ENCODE data around the gene PRRC1.

Gene PRRC1

DNA sequence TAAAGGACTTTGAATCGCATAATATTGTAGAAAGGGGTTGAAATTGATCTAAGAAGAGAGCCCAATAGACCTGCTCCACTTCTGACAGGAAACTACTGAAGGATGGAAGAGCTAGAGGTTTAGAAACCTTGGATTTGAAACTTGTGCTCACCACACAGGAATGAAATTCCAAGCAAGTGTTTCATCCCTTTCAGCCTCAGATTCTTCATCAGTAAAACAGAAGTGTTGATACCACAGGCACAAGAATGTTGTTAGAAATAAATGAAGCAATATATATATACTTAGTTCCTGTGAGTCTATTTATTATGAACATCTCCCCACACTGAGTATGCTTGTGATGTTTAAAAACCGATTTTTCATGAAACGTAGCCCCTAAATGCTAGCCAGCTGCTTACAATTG, 43.8 kb downstream of the PRRC1 start:
- peak; percentile 58 for DNase-seq (ENCODE audit: low read depth)
- TF ChIP-seq, protein P1, sequence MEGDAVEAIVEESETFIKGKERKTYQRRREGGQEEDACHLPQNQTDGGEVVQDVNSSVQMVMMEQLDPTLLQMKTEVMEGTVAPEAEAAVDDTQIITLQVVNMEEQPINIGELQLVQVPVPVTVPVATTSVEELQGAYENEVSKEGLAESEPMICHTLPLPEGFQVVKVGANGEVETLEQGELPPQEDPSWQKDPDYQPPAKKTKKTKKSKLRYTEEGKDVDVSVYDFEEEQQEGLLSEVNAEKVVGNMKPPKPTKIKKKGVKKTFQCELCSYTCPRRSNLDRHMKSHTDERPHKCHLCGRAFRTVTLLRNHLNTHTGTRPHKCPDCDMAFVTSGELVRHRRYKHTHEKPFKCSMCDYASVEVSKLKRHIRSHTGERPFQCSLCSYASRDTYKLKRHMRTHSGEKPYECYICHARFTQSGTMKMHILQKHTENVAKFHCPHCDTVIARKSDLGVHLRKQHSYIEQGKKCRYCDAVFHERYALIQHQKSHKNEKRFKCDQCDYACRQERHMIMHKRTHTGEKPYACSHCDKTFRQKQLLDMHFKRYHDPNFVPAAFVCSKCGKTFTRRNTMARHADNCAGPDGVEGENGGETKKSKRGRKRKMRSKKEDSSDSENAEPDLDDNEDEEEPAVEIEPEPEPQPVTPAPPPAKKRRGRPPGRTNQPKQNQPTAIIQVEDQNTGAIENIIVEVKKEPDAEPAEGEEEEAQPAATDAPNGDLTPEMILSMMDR (IDR thresholded peaks at IDR 0.05; ENCODE audit: insufficient read depth, low read depth, low read length, missing control alignments), result no peak
- no peak overlapping the region for H3K4me3 ChIP-seq (ENCODE audit: low read length)

DNA sequence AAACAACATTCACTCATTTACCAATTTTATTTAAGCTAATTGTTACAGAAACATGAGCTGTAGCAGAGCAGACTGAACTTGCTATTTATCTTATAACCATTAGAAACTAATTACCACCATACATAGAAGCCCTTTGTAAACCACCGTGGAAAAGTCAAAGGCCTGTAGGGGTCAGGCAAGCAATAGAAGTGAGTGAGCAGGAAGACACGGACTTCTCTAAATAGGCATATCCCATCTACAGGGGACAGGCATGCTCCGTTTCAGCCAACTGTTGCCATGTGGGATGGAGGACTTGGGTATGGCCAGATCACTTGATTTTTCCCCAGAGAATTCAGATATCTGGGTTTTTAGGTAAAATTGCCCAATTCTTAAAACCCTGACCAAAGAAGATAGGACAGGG, 44.8 kb downstream of the PRRC1 start:
- no peak for DNase-seq (ENCODE audit: low read depth)
- H3K4me3 ChIP-seq (ENCODE audit: low read length), result no peak overlapping the region
- TF ChIP-seq, protein P1 (IDR thresholded peaks at IDR 0.05; ENCODE audit: insufficient read depth, low read depth, low read length, missing control alignments), result peak; percentile 7

DNA sequence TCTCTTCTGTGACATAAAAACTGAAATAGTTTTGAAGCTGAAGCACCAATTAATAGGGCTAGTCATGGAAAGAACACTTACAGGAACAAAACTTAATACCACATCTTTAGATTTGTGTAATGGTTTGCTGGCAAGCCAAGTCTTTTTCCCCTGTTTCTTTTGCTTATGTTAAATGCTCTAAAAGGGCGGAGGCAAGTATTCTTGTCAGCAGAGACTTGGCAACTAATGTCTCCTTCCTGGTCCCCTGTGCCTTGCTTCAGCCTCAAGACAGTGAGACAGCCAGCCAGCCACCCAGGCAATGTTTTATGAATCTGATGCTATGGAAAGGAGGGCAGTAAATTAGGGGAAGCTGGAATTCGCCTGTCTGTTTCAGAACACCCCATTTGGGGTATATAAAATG, 45.7 kb downstream of the PRRC1 start:
- TF ChIP-seq, protein P1 (IDR thresholded peaks at IDR 0.05; ENCODE audit: insufficient read depth, low read depth, low read length, missing control alignments), result no peak
- H3K4me3 ChIP-seq (ENCODE audit: low read length), result no peak overlapping the region
- DNase-seq (ENCODE audit: low read depth), result no peak

DNA sequence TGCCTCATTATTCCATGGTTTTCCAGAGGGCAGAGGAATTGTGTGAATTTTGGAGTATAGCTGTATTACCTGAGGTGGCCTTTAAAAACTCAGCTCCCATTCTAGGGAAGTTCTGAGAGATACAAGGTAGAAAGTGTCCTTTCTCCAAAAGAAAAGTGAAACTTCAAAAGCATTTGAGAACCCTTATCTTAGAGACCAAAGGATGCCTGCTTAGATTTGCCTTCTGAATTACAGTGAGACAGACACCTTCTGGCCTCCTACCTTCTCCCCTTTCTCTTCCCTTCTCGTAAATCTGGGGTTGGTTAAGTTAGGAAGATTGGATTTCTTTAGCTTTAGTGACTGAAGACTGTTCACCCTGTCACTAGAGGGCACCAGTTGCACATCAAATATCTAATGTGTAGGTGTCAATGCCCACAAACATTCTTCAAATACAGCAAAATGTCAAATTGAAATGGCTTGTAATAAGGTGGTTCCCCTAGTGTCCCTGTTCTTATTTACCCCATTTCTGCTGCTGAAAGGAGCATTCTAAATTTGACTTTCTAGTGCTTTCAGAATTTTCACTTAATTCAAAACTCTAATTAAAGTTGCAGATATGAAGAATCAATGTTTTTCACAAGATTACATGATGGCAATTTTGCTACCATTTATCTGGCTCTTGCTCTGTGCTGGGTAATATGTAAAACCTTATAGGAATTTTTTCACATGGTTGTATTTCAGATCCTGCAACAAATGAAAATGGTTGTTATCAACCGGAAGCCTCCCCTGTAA, 46.7 kb downstream of the PRRC1 start:
- TF ChIP-seq, protein P1 (IDR thresholded peaks at IDR 0.05; ENCODE audit: insufficient read depth, low read depth, low read length, missing control alignments), result peak; percentile 73
- H3K4me3 ChIP-seq (ENCODE audit: low read length), result no peak overlapping the region

DNA sequence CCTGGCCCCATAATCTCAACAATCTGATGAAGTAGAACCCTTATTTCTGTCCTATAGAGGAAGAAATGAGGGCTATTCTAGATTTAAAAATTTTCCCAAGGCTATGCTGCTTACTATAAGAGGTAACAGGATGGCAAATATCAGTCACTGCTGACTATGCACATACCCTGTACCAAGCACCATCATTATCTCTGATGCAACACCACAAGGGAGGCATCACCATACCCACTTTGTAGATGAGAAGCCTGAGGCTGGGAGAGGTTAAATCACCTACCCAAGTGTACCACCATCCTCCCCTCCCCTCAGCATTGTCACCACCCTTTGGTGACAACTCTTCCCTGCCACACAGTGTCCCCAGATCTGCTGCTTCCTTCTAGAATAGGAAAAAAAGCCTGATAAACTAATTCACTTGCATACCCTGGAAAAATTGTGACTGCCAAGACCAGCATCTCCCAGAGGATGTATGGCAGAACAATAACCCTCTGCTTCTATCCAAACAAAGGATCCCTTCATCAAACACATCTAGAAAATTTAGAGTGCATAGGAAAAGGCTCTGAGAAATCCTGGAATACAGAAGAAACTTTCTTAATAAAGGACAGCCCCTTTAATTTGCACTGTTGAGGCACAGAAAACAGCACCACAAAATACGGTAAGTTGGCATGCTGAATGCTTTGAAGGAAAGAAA, 48.3 kb downstream of the PRRC1 start:
- TF ChIP-seq, protein P1 (IDR thresholded peaks at IDR 0.05; ENCODE audit: insufficient read depth, low read depth, low read length, missing control alignments), result no peak
- no peak overlapping the region for H3K4me3 ChIP-seq (ENCODE audit: low read length)
- no peak for DNase-seq (ENCODE audit: low read depth)

More for the DNA sequence above, 46.7 kb downstream of the PRRC1 start:
- peak; percentile 75 for DNase-seq (ENCODE audit: low read depth)

DNA sequence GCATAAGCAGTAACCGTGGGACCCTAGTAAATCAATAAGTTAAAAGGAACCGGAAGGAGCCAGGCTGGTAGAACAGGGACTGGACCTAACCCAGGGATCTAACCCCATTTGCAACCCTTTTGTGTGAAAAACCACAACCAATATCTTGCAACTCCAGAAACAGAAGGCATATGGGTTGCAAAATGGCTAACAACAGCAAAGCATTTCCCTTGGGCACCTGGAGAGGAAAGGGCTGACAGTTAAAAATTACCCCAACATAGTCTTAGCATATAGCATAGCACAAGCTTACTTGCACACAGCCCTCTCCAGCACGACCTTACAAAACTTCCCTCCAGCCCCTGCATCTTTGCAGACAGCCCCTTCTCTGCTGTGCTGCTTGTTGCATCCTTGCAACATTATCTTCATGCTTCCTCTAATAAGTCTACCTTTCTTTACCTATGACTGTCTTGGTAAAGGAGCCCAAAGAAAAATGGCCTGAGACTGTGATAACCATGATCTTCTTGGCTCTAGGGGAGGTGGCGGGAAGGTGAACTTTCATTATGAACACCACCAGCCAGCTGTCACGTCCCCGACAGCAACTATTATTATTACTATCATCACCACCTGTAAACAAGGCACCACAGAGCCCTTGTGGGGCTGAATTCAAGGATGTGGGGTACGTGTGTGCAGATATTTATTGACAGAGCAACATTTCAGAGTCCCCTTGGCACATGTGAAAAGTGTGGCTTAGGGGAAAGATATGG, 49.8 kb downstream of the PRRC1 start:
- TF ChIP-seq, protein P1 (IDR thresholded peaks at IDR 0.05; ENCODE audit: insufficient read depth, low read depth, low read length, missing control alignments), result no peak
- no peak for DNase-seq (ENCODE audit: low read depth)
- H3K4me3 ChIP-seq (ENCODE audit: low read length), result no peak overlapping the region
